Naive thymus-derived CD4-positive, alpha-beta T cell (primary cell): ENCODE results near the gene KRT6C. TPM values are rescaled to one million over a fixed set of nuclear protein-coding genes. Genes with fewer than 3 reads are reported as not detected.
A peak's percentile ranks its signal among the peaks of the same experiment; 100 is the strongest.

Experiments
- ATAC-seq: fragments of 150-1000 bp; cut with Tn5 transposase; 2 replicates; pipeline ENCODE4 v1.10.0; 2021; ENCODE audit warnings: mild to moderate bottlenecking, moderate library complexity
- CTCF ChIA-PET: fragments of 350-600 bp; sonication (Branson Sonifier 250); formaldehyde crosslinking; loops from one replicate; lab custom pipeline; 2021; ENCODE audit warnings: antibody characterized with exemption; lab: Charles Lee
- POLR2A ChIA-PET: fragments of 350-600 bp; sonication (Branson Sonifier 250); formaldehyde crosslinking; loops from one replicate; lab custom pipeline; 2021; ENCODE audit warnings: antibody characterized with exemption, inconsistent platforms; lab: Charles Lee
- DNase-seq, 9 donors: peaks; one replicate each; pipeline versions ENCODE4 v3.0.0 to v3.0.0-alpha.2; 2020 to 2022; ENCODE audit warnings: mixed read lengths in 1 of 9
- H3K27ac ChIP-seq: one replicate; pipeline ENCODE4 v1.7.0; 2013; ENCODE audit warnings: mild to moderate bottlenecking, low read depth, low read length, moderate library complexity
- H3K27me3 ChIP-seq, 2 donors: one replicate each; pipeline ENCODE4 v1.7.0; 2013; ENCODE audit warnings: low read length in 2 of 2, mild to moderate bottlenecking in 2 of 2, moderate library complexity in 2 of 2; ENCODE audit not compliant: control insufficient read depth in 2 of 2, insufficient read depth in 2 of 2
- H3K36me3 ChIP-seq, 3 experiments: 1 replicate in 2 of 3; 2 replicates in 1 of 3; pipeline ENCODE4 v1.7.0; 2013; ENCODE audit warnings: low read length in 3 of 3, mild to moderate bottlenecking in 3 of 3, moderate library complexity in 1 of 3; ENCODE audit not compliant: insufficient read depth in 3 of 3, control insufficient read depth in 2 of 3
- H3K4me1 ChIP-seq, 2 donors: one replicate each; pipeline ENCODE4 v1.7.0; 2013; ENCODE audit warnings: low read length in 2 of 2, mild to moderate bottlenecking in 2 of 2, moderate library complexity in 1 of 2; ENCODE audit not compliant: control insufficient read depth in 2 of 2, insufficient read depth in 2 of 2
- H3K4me3 ChIP-seq: 2 replicates; pipeline ENCODE4 v1.7.0; 2013; ENCODE audit warnings: mild to moderate bottlenecking, low read length
- H3K9me3 ChIP-seq, 3 experiments: 1 replicate in 2 of 3; 2 replicates in 1 of 3; pipeline ENCODE4 v1.7.0; 2013; ENCODE audit warnings: low read length in 3 of 3; ENCODE audit not compliant: control insufficient read depth in 2 of 3
- H3K27ac Mint-ChIP-seq, 9 donors: one replicate each; pipeline ENCODE4 v1.8.0; 2020 to 2022; ENCODE audit warnings: mixed read lengths in 9 of 9, mild to moderate bottlenecking in 8 of 9, moderate library complexity in 5 of 9, inconsistent platforms in 2 of 9
- H3K27me3 Mint-ChIP-seq, 5 donors: one replicate each; pipeline ENCODE4 v1.8.0; 2021 to 2022; ENCODE audit warnings: mixed read lengths in 5 of 5, mild to moderate bottlenecking in 1 of 5
- H3K36me3 Mint-ChIP-seq, 5 donors: one replicate each; pipeline ENCODE4 v1.8.0; 2020 to 2022; ENCODE audit warnings: mixed read lengths in 5 of 5, mild to moderate bottlenecking in 3 of 5, inconsistent platforms in 1 of 5
- H3K4me1 Mint-ChIP-seq, 7 donors: one replicate each; pipeline ENCODE4 v1.8.0; 2020 to 2022; ENCODE audit warnings: mixed read lengths in 7 of 7, mild to moderate bottlenecking in 3 of 7, inconsistent platforms in 1 of 7
- H3K4me3 Mint-ChIP-seq, 10 donors: one replicate each; pipeline ENCODE4 v1.8.0; 2020 to 2022; ENCODE audit warnings: mild to moderate bottlenecking in 10 of 10, mixed read lengths in 10 of 10, moderate library complexity in 6 of 10, inconsistent platforms in 2 of 10
- H3K9me3 Mint-ChIP-seq, 11 donors: one replicate each; pipeline ENCODE4 v1.8.0; 2020 to 2022; ENCODE audit warnings: mixed read lengths in 11 of 11, mild to moderate bottlenecking in 4 of 11, inconsistent platforms in 1 of 11, moderate library complexity in 1 of 11
- intact Hi-C, 2 donors: fragments of 100-400 bp; cut with micrococcal nuclease; formaldehyde crosslinking; loops; one replicate each; pipeline ENCODE4 v1.15.1; 2023
- polyA plus RNA-seq, 2 donors: library from polyadenylated mRNA; unstranded; fragments of 300-500 nt; fragmentation: Illumina TruSeq; gene quantifications; one replicate each; pipeline ENCODE4 v1.2.3, GENCODE V29; 2021
- total RNA-seq, 6 experiments: library from RNA in 5 of 6; stranded (reverse) in 5 of 6; gene quantifications; 1 replicate in 5 of 6; 2 replicates in 1 of 6; pipeline ENCODE4 v1.2.3 and lab custom pipeline; 2021 to 2026

The KRT6C gene
- total RNA-seq (not detected), polyA plus RNA-seq (not detected), total RNA-seq (lab: John Stamatoyannopoulos, UW) (not detected)

DNA sequence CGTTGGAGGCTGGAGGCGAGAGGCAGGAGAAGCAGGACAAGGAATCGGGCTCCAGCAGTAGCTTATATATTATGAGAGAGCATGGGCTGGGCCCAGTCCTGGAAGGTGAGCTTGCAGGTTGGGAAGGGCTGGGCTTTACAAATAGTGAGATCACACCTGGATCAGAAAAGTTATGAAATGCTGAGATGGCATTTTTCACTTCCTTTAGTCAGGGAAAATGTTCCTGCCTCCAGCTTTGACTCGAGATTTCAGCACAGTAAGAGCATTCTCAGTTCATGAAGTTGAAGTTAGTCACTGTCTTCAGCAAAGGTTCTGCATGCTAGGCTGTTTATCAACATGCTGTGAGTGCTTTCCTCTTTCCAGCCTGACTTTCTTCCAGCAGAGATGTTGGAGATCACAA is at the start of gene KRT6C:
Gene KRT6C, minus strand, starts transcription at position 38 of the 400 bp plus-strand sequence. CDS start 68 bp downstream, outside the sequence.
- H3K36me3 Mint-ChIP-seq: no peaks in the 10 kb centered on the region
- Histone ChIP-seq H3K4me1 (no peaks in the 10 kb centered on the region), H3K27me3 (no peaks in the 10 kb centered on the region), H3K27ac (no peak within 1 kb of the TSS), H3K4me3 (no peak within 1 kb of the TSS), H3K9me3 (no peaks in the 10 kb centered on the region), H3K36me3 (no peaks in the 10 kb centered on the region)
- ChIA-PET POLR2A (no interaction called here), CTCF (no interaction called here)
- no peak for DNase-seq
- intact Hi-C loops: no loop called here
- H3K4me1 Mint-ChIP-seq: no peaks in the 10 kb centered on the region
- H3K27me3 Mint-ChIP-seq: peaks cover 2 to 10% (median 9%) of the 10 kb centered on the region in 5 donors
- no peak for ATAC-seq
- no peak within 1 kb of the TSS for H3K4me3 Mint-ChIP-seq
- no peak within 1 kb of the TSS for H3K27ac Mint-ChIP-seq
- peaks cover 0 to 4% (median 0%) of the 10 kb centered on the region in 11 donors for H3K9me3 Mint-ChIP-seq

DNA sequence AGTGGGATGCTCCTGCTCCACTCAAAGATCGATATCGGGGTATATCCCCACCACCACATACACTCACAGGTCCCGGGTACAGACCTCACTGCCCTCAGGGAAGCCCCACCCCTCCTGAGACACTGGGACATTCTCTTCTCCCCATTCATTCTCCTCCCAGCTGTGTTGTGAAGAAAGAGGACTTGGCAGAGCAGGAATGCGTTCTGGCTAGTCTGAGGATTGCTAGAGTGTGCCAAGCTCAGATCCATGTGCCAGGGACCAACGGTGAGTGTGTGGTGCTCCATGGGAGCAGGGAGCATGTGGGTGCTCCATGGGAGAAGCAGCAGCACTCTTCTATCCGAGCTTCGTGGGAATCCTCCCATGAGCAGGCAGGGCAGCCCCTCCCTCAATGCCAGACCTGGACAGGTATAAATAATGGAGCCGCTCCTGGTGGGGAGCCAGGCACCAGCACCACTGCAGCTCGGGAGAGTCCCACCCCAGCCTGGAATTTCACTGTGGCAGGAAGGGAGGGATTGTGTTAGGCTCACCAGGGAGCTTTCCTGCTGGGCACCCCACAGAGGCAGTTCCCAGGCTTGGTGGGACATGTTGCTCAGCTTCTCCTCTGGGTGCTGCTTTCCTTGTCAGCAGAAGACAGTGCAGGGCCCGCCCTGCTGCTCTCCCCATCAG is 48.9 kb upstream of the KRT6C start:
- H3K9me3 ChIP-seq: no peaks in the 10 kb centered on the region
- H3K4me3 ChIP-seq: no peak overlapping the region
- Mint-ChIP-seq H3K27ac (no peak overlapping the region), H3K4me3 (no peak overlapping the region), H3K9me3 (no peaks in the 10 kb centered on the region), H3K27me3 (no peaks in the 10 kb centered on the region), H3K36me3 (no peaks in the 10 kb centered on the region), H3K4me1 (peaks cover 0 to 9% (median 0%) of the 10 kb centered on the region in 7 donors)
- peaks cover 0 to 16% of the 10 kb centered on the region in 2 donors for H3K4me1 ChIP-seq
- intact Hi-C loops: no loop called here
- DNase-seq: peak in 1 of 9 donors; percentile 13
- ChIA-PET POLR2A (interaction anchor here (0.6 kb wide), 1 partner anchor 274 kb away, joined by 3 read pairs; no protein-coding TSS in a partner anchor), CTCF (no interaction called here)
- H3K27ac ChIP-seq: no peak overlapping the region
- no peaks in the 10 kb centered on the region for H3K36me3 ChIP-seq
- no peaks in the 10 kb centered on the region for H3K27me3 ChIP-seq
- no peak for ATAC-seq

DNA sequence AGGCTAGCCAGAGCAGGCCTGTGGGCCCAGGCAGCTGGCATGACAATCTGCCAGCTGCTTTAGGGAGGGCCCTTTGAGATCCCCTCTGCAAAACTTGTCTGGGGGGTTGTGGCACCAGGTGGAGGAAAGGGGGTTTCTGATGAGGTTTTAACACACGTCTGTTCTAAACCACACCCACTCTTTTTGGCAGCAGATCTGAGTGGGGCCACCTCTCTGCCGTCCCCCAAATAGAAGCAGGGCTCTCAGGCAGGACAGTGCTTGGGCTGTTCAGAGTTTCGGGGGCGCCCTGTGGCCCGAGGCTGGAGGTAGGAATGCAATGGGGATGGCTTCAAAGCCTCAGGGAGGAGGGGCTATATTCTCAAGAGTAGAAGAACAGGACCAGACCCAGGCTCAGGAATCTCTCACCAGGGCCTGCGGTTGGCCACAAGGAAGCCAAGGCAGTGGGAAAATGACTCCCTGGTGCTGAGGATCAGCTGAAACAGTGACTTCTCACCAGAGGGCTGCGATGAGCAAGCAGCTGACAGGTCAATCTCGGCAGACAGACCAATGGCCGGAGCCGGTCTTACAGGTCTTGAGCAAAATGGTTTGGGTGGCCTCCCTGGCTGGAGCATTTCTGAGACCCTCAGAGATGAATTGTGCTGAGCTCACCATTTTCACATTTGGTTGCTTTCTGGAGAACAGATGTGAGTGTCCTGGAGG is 48.1 kb upstream of the KRT6C start:
- peak in 1 of 9 donors; percentile 3 for DNase-seq
- POLR2A ChIA-PET: interaction anchor here (0.6 kb wide), 1 partner anchor 275 kb away, joined by 3 read pairs; no protein-coding TSS in a partner anchor

DNA sequence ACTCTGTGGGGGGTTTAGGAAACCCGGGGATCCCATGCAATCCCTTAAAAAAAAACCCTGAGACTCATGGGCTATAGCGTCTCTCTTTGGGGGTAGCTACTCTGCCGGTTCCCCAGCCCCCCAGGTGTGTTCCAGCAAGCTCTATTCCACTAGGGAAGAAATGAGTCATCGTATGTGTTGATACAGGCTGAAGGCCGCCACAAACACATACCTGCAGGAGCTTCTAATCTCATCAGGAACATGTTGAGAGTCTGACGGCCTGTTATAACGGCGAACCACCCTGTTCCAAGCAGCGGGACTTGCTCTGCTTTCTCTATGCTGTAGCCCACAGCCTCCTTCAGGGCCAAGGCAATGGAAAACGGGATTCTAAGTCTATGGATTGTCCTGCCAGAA is 47.6 kb upstream of the KRT6C start:
- Histone ChIP-seq H3K27ac (no peak overlapping the region), H3K36me3 (no peaks in the 10 kb centered on the region), H3K9me3 (no peaks in the 10 kb centered on the region), H3K4me1 (peaks cover 0 to 5% of the 10 kb centered on the region in 2 donors), H3K27me3 (no peaks in the 10 kb centered on the region), H3K4me3 (no peak overlapping the region)
- Mint-ChIP-seq H3K4me3 (no peak overlapping the region), H3K36me3 (no peaks in the 10 kb centered on the region), H3K27ac (no peak overlapping the region), H3K9me3 (no peaks in the 10 kb centered on the region), H3K4me1 (peaks cover 0 to 1% (median 0%) of the 10 kb centered on the region in 7 donors), H3K27me3 (no peaks in the 10 kb centered on the region)
- CTCF ChIA-PET: interaction anchor here (1.6 kb wide), 1 partner anchor 359 kb away, joined by 4 read pairs; no protein-coding TSS in a partner anchor
- intact Hi-C loops: no loop called here
- peak in 1 of 9 donors; percentile 8 for DNase-seq
- ATAC-seq: no peak
- POLR2A ChIA-PET: no interaction called here

More for the DNA sequence above, 48.1 kb upstream of the KRT6C start:
- no peaks in the 10 kb centered on the region for H3K36me3 ChIP-seq
- intact Hi-C loops: no loop called here
- no peaks in the 10 kb centered on the region for H3K9me3 ChIP-seq
- ATAC-seq: no peak
- H3K27ac Mint-ChIP-seq: no peak overlapping the region
- peaks cover 0 to 6% (median 0%) of the 10 kb centered on the region in 7 donors for H3K4me1 Mint-ChIP-seq
- H3K36me3 Mint-ChIP-seq: no peaks in the 10 kb centered on the region
- no peak overlapping the region for H3K4me3 Mint-ChIP-seq
- no peaks in the 10 kb centered on the region for H3K9me3 Mint-ChIP-seq
- H3K4me3 ChIP-seq: no peak overlapping the region
- H3K27me3 ChIP-seq: no peaks in the 10 kb centered on the region
- CTCF ChIA-PET: no interaction called here
- no peaks in the 10 kb centered on the region for H3K27me3 Mint-ChIP-seq
- H3K27ac ChIP-seq: no peak overlapping the region
- peaks cover 0 to 10% of the 10 kb centered on the region in 2 donors for H3K4me1 ChIP-seq

DNA sequence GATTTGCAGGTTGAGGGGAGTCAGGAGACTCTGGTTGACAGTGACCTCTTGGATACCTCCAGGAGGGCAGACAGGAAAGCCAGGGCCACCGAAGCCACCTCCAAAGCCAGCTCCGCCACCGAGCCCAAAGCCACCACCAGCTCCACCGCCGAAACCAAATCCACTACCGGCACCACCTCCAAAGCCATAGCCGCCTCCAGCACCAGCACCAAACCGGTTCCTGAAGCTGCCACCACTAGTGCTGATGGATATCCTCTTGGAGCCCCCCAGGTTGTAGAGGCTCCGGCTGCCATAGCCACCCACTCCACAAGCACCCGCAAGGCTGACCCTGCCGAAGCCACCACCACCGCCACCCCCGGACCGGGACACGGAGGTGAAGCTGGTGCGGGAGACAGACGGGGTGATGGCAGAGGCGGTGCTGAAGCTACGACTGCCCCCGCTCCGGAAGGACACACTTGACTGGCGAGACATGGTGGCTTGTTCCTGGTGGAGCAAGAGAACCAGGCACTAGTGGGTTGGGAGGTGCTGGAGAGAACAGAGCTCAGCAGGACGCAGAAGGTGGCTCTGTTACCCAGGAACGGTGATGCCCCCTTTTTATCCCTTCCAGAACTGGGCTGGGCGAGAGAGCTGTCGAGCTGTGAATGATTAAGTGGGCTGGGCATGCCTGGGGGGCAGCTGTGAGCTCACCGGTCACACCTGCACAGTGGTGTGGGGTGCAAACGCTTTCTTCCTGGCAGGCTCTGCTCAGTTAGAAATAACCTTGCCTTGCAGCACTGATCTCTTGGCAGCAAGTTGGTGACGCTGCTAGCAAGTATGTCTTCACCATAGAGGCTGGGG is 46.4 kb upstream of the KRT6C start, which contains the start of gene KRT5:
Gene KRT5, minus strand, starts transcription at position 569 of the 837 bp plus-strand sequence. Its CDS starts 98 bp downstream, at position 471.
- H3K9me3 ChIP-seq: no peaks in the 10 kb centered on the region
- Mint-ChIP-seq H3K9me3 (no peaks in the 10 kb centered on the region), H3K27ac (peak within 1 kb of the TSS in 1 of 9 donors; percentile 37), H3K4me1 (peaks cover 0 to under 1% (median 0%) of the 10 kb centered on the region in 7 donors), H3K36me3 (no peaks in the 10 kb centered on the region), H3K27me3 (peaks cover 0 to 4% (median 0%) of the 10 kb centered on the region in 5 donors), H3K4me3 (no peak within 1 kb of the TSS)
- H3K4me3 ChIP-seq: no peak within 1 kb of the TSS
- H3K27ac ChIP-seq: no peak within 1 kb of the TSS
- peak in 1 of 9 donors; percentile 16 for DNase-seq
- ATAC-seq: no peak
- ChIA-PET POLR2A (no interaction called here), CTCF (interaction anchor here (0.5 to 1.6 kb wide), 2 partner anchors 360 to 1512 kb away, joined by 4 read pairs; no protein-coding TSS in a partner anchor)
- H3K36me3 ChIP-seq: no peaks in the 10 kb centered on the region
- intact Hi-C loops: no loop called here
- H3K27me3 ChIP-seq: no peaks in the 10 kb centered on the region
- H3K4me1 ChIP-seq: no peaks in the 10 kb centered on the region

DNA sequence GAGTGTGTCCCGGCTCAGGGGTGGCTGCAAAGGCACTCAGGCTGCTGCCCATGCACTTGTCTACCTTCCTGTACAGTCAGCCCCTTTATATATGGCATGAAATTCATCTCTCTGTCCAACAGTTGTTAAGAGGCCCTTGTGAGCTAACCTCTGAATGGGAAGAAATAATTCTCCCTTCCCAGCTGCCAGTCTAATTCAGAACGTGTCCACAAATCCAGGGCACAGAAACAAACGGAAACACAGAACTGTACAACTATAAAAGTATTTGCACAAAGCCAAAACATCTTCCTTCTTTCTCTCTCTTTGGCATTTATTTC is 45.7 kb upstream of the KRT6C start:
- no peaks in the 10 kb centered on the region for H3K36me3 Mint-ChIP-seq
- H3K27ac Mint-ChIP-seq: peak overlapping the region in 1 of 9 donors; percentile 37
- peak in 1 of 9 donors; percentile 19 for DNase-seq
- ChIA-PET CTCF (interaction anchor here (1.6 kb wide), 1 partner anchor 361 kb away, joined by 4 read pairs; no protein-coding TSS in a partner anchor), POLR2A (no interaction called here)
- H3K27me3 ChIP-seq: no peaks in the 10 kb centered on the region
- H3K4me3 ChIP-seq: no peak overlapping the region
- H3K4me1 Mint-ChIP-seq: no peaks in the 10 kb centered on the region
- no peaks in the 10 kb centered on the region for H3K9me3 Mint-ChIP-seq
- peaks cover 0 to 6% (median 3%) of the 10 kb centered on the region in 5 donors for H3K27me3 Mint-ChIP-seq
- no peaks in the 10 kb centered on the region for H3K4me1 ChIP-seq
- ATAC-seq: no peak
- H3K27ac ChIP-seq: no peak overlapping the region
- H3K9me3 ChIP-seq: no peaks in the 10 kb centered on the region
- no peaks in the 10 kb centered on the region for H3K36me3 ChIP-seq
- H3K4me3 Mint-ChIP-seq: no peak overlapping the region
- intact Hi-C loops: no loop called here
